Stimulated activated CD4-positive, alpha-beta T cell treated with anti-CD3 and anti-CD28 coated beads, Interleukin-15, amount 100 ng/mL, for 48 hours (primary cell): ENCODE data around the gene TENM4.

ENCODE experiments used
- DNase-seq, 2 donors: peaks; one replicate each; pipeline ENCODE4 v3.0.0-alpha.2; 2020; ENCODE audit warnings: low read depth in 2 of 2

TENM4 gene

GRCh38 chr11:79419120-79419519 lies 21.7 kb downstream of the TENM4 start:
- no peak for DNase-seq

- no peak for DNase-seq
These were observed 22.6 kb downstream of the TENM4 start for GRCh38 chr11:79418241-79418640.

GRCh38 chr11:79417069-79417920 lies 23.5 kb downstream of the TENM4 start:
- no peak for DNase-seq

GRCh38 chr11:79415912-79416311 lies 24.9 kb downstream of the TENM4 start:
- DNase-seq: no peak

GRCh38 chr11:79415411-79415810 lies 25.4 kb downstream of the TENM4 start:
- no peak for DNase-seq

- no peak for DNase-seq
These were observed 26.0 kb downstream of the TENM4 start for GRCh38 chr11:79414644-79415317.

- no peak for DNase-seq
These were observed 26.8 kb downstream of the TENM4 start for GRCh38 chr11:79414041-79414440.

- DNase-seq: no peak
These were observed 27.6 kb downstream of the TENM4 start for GRCh38 chr11:79413268-79413667.

GRCh38 chr11:79412761-79413160 lies 28.1 kb downstream of the TENM4 start:
- no peak for DNase-seq

- no peak for DNase-seq
These were observed 31.5 kb downstream of the TENM4 start for GRCh38 chr11:79409330-79409729.

- DNase-seq: no peak
These were observed 34.5 kb downstream of the TENM4 start for GRCh38 chr11:79406376-79406775.

GRCh38 chr11:79404806-79405205 lies 36.0 kb downstream of the TENM4 start:
- no peak for DNase-seq

GRCh38 chr11:79404325-79404724 lies 36.5 kb downstream of the TENM4 start:
- no peak for DNase-seq

GRCh38 chr11:79403839-79404238 lies 37.0 kb downstream of the TENM4 start:
- DNase-seq: no peak

GRCh38 chr11:79402912-79403311 lies 37.9 kb downstream of the TENM4 start:
- DNase-seq: no peak

- DNase-seq: no peak
These were observed 40.0 kb downstream of the TENM4 start for GRCh38 chr11:79400717-79401330.

GRCh38 chr11:79400206-79400605 lies 40.6 kb downstream of the TENM4 start:
- DNase-seq: no peak

GRCh38 chr11:79397252-79397651 lies 43.6 kb downstream of the TENM4 start:
- DNase-seq: no peak

- no peak for DNase-seq
These were observed 44.2 kb downstream of the TENM4 start for GRCh38 chr11:79396674-79397073.

GRCh38 chr11:79396001-79396400 lies 44.8 kb downstream of the TENM4 start:
- DNase-seq: no peak

GRCh38 chr11:79393362-79394043 lies 47.3 kb downstream of the TENM4 start:
- no peak for DNase-seq

GRCh38 chr11:79392161-79392560 lies 48.7 kb downstream of the TENM4 start:
- no peak for DNase-seq
